PC-9 (cell line): ENCODE data around the gene EMP3. TPM values are rescaled to one million over a fixed set of nuclear protein-coding genes. Genes with fewer than 3 reads are reported as not detected.
A peak's percentile ranks its signal among the peaks of the same experiment; 100 is the strongest.

ENCODE experiments used
- BruUV-seq: library from RNA; stranded (reverse); fragments of 400-500 nt; replicated peaks from 2 replicates; lab custom pipeline; 2021; lab: Mats Ljungman, UMichigan
- CTCF ChIA-PET: fragments of 300-600 bp; sonication (Branson Sonifier 250); formaldehyde crosslinking; loops from one replicate; lab custom pipeline; 2022; ENCODE audit warnings: antibody characterized with exemption; lab: Charles Lee
- POLR2A ChIA-PET: fragments of 300-600 bp; sonication (Branson Sonifier 250); formaldehyde crosslinking; loops from one replicate; lab custom pipeline; 2022; ENCODE audit warnings: antibody characterized with exemption; ENCODE audit not compliant: unreplicated experiment; lab: Charles Lee
- DNase-seq, 2 experiments: peaks; one replicate each; pipeline versions ENCODE4 v3.0.0 to v3.0.0-alpha.2; 2015 to 2022; ENCODE audit warnings: mixed read lengths in 1 of 2
- H2AFZ ChIP-seq: fragments of 200-600 bp; sonication (generic); 2 replicates; pipeline ENCODE4 v1.8.1; 2017; ENCODE audit warnings: antibody characterized with exemption
- H3F3A ChIP-seq: fragments of 200-600 bp; sonication (generic); 2 replicates; pipeline ENCODE4 v1.8.1; 2017; ENCODE audit warnings: antibody characterized with exemption, mild to moderate bottlenecking, low read depth; ENCODE audit not compliant: insufficient read depth
- H3K27ac ChIP-seq: fragments of 200-600 bp; sonication (generic); 2 replicates; pipeline ENCODE4 v1.6.1; 2016; ENCODE audit warnings: mixed run types
- H3K27me3 ChIP-seq: fragments of 200-600 bp; sonication (generic); 2 replicates; pipeline ENCODE4 v1.6.1; 2016; ENCODE audit warnings: low read depth, mixed run types; ENCODE audit not compliant: insufficient read depth
- H3K36me3 ChIP-seq: fragments of 200-600 bp; sonication (generic); 2 replicates; pipeline ENCODE4 v1.6.1; 2016; ENCODE audit warnings: low read depth, mixed run types
- H3K4me1 ChIP-seq: fragments of 200-600 bp; sonication (generic); replicated peaks from 2 replicates; pipeline ENCODE4 v1.6.1; 2016; ENCODE audit warnings: mixed run types; ENCODE audit not compliant: insufficient read depth
- H3K4me2 ChIP-seq: fragments of 200-600 bp; sonication (generic); 2 replicates; pipeline ENCODE4 v1.6.1; 2017; ENCODE audit warnings: mixed run types
- H3K4me3 ChIP-seq: fragments of 200-600 bp; sonication (generic); 2 replicates; pipeline ENCODE4 v1.6.1; 2016; ENCODE audit warnings: mixed run types
- H3K79me2 ChIP-seq: fragments of 200-600 bp; sonication (generic); 2 replicates; pipeline ENCODE4 v1.6.1; 2017; ENCODE audit warnings: low read depth, mixed run types
- H3K9me2 ChIP-seq: fragments of 200-600 bp; sonication (generic); 2 replicates; pipeline ENCODE4 v1.8.1; 2017; ENCODE audit warnings: mild to moderate bottlenecking; ENCODE audit not compliant: insufficient read depth
- H3K9me3 ChIP-seq: fragments of 200-600 bp; sonication (generic); 2 replicates; pipeline ENCODE4 v1.8.1; 2016; ENCODE audit warnings: low read depth; ENCODE audit not compliant: insufficient read depth
- H4K20me1 ChIP-seq: fragments of 200-600 bp; sonication (generic); 2 replicates; pipeline ENCODE4 v1.8.1; 2017; ENCODE audit not compliant: insufficient read depth
- EZH2 ChIP-seq: fragments of 200-600 bp; sonication (generic); IDR thresholded peaks from 2 replicates; pipeline ENCODE4 v1.8.0; 2017; ENCODE audit warnings: antibody characterized with exemption, low read depth
- intact Hi-C: fragments of 100-400 bp; cut with micrococcal nuclease; formaldehyde crosslinking; loops from one replicate; pipeline ENCODE4 v1.10.0; 2022; ENCODE audit not compliant: unreplicated experiment
- total RNA-seq: library from RNA; stranded (reverse); gene quantifications from 2 replicates; pipeline ENCODE4 v1.2.3, GENCODE V29; 2021
- TF ChIP-seq, protein P1 (sequence below): fragments of 200-600 bp; sonication (generic); conservative IDR thresholded peaks from 2 replicates; pipeline ENCODE4 v1.6.1; 2017; ENCODE audit warnings: mixed run types, antibody characterized with exemption, mild to moderate bottlenecking, moderate library complexity

The EMP3 gene
- total RNA-seq, 1 experiment from 2014 or later: 56.3 TPM

DNA sequence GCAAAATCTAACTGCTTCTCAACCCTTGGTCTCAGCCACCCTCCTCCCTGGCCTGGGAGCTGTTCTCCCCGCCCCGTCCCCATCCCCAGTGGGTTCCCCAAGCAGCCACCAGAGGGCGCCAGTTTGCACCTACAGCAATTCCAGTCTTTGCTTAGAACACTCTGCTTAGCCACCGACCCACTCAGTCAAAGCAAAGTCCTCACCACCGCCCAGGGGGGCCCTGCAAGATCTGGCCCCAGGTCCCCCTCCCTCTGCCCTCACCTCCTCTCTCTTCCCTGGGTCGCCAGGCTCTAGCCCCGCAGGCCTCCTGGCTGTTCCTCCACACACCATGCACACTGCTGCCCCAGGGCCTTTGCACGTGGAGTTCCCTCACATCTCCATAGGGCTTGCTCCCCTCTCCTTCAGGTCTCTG, 26.0 kb downstream of the EMP3 start:
- Histone ChIP-seq H3K36me3 (no peaks in the 10 kb centered on the region), H3K9me2 (no peaks in the 10 kb centered on the region), H3K79me2 (no peaks in the 10 kb centered on the region), H2AFZ (no peak overlapping the region), H3F3A (peaks cover 41% of the 10 kb centered on the region), H3K4me2 (no peak overlapping the region), H3K9me3 (no peaks in the 10 kb centered on the region), H3K27me3 (no peaks in the 10 kb centered on the region), H4K20me1 (no peaks in the 10 kb centered on the region), H3K27ac (no peak overlapping the region), H3K4me3 (no peak overlapping the region), H3K4me1 (peaks cover 27% of the 10 kb centered on the region)
- ChIA-PET POLR2A (interaction anchor here (0.5 kb wide), 1 partner anchor 278 kb away, joined by 5 read pairs; no protein-coding TSS in a partner anchor), CTCF (interaction anchor here (0.6 to 1.0 kb wide), 4 partner anchors 12 to 230 kb away, joined by 3 to 14 read pairs (median 6); partner anchors contain the start of genes SYNGR4 and TMEM143)
- TF ChIP-seq EZH2: no peak
- TF ChIP-seq, protein P1, sequence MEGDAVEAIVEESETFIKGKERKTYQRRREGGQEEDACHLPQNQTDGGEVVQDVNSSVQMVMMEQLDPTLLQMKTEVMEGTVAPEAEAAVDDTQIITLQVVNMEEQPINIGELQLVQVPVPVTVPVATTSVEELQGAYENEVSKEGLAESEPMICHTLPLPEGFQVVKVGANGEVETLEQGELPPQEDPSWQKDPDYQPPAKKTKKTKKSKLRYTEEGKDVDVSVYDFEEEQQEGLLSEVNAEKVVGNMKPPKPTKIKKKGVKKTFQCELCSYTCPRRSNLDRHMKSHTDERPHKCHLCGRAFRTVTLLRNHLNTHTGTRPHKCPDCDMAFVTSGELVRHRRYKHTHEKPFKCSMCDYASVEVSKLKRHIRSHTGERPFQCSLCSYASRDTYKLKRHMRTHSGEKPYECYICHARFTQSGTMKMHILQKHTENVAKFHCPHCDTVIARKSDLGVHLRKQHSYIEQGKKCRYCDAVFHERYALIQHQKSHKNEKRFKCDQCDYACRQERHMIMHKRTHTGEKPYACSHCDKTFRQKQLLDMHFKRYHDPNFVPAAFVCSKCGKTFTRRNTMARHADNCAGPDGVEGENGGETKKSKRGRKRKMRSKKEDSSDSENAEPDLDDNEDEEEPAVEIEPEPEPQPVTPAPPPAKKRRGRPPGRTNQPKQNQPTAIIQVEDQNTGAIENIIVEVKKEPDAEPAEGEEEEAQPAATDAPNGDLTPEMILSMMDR: peak; percentile 92
- intact Hi-C loops: no loop called here
- DNase-seq: peak in 1 of 2 experiments; percentile 70
- no TSS peak for BruUV-seq

DNA sequence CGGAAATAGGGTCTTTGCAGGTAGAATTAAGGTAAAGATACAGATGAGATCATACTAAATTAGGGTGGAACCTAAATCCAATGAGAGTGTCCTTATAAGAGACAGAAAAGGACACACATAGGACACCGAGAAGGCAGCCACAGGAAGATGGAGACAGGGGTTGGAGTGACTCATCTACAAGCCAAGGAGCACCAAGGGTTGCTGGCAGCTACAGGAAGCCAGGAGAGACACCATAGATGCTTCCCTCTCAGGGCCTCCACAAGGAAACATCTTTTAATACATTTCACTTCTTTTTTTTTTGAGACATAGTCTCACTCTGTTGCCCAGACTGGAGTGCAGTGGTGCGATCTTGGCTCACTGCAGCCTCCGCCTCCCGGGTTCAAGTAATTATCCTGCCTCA, 28.3 kb downstream of the EMP3 start:
- Histone ChIP-seq H3K4me2 (no peak overlapping the region), H3K4me3 (no peak overlapping the region), H2AFZ (no peak overlapping the region), H4K20me1 (no peaks in the 10 kb centered on the region), H3K27me3 (no peaks in the 10 kb centered on the region), H3K79me2 (no peaks in the 10 kb centered on the region), H3K27ac (peak overlapping the region; percentile 65), H3F3A (peaks cover 36% of the 10 kb centered on the region), H3K36me3 (no peaks in the 10 kb centered on the region), H3K4me1 (peaks cover 27% of the 10 kb centered on the region), H3K9me3 (no peaks in the 10 kb centered on the region), H3K9me2 (no peaks in the 10 kb centered on the region)
- DNase-seq: no peak
- ChIA-PET POLR2A (no interaction called here), CTCF (interaction anchor here (0.7 kb wide), 2 partner anchors 65 to 80 kb away, joined by 6 read pairs; no protein-coding TSS in a partner anchor)
- intact Hi-C loops: no loop called here
- BruUV-seq: no TSS peak
- TF ChIP-seq EZH2: no peak
- TF ChIP-seq, protein P1: no peak

DNA sequence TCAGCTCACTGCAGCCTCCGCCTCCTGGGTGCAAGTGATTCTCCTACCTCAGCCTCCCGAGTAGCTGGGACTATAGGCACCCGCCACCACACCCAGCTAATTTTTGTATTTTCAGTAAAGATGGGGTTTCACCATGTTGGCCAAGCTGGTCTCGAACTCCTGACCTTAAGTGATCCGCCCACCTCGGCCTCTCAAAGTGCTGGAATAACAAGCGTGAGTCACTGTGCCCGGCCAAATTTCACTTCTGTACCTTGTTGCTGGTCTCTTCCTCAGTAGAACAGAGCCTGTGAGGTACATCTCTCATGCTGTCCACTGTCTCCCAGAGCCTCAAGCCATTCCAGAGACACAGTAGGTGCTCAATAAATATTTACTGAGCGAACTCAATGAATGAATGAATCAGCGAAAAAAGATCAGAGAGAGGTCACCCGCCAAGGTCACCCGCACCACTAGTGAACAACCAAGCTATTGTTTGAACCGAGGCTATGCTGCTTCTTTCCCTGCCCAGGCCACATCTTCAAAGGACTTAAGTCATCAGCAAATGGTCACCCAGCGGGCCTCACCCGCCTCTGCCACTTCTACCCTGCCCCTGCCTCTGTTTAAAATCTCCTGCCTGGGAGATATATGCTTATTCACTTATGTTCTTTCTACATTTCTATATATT, 29.1 kb downstream of the EMP3 start:
- Histone ChIP-seq H3K79me2 (no peaks in the 10 kb centered on the region), H2AFZ (no peak overlapping the region), H4K20me1 (no peaks in the 10 kb centered on the region), H3F3A (peaks cover 35% of the 10 kb centered on the region), H3K4me2 (0 out of 2 replicates have a peak overlapping the region, but pooled peaks have one; percentile 1), H3K27ac (peak overlapping the region; percentile 65), H3K36me3 (no peaks in the 10 kb centered on the region), H3K4me3 (no peak overlapping the region), H3K9me2 (no peaks in the 10 kb centered on the region), H3K9me3 (no peaks in the 10 kb centered on the region), H3K27me3 (no peaks in the 10 kb centered on the region), H3K4me1 (peaks cover 27% of the 10 kb centered on the region)
- TF ChIP-seq, protein P1: no peak
- no peak for TF ChIP-seq EZH2
- intact Hi-C loops: no loop called here
- BruUV-seq: no TSS peak
- ChIA-PET POLR2A (interaction anchor here (0.6 kb wide), 1 partner anchor 33 kb away, joined by 3 read pairs; a partner anchor contains a TSS), CTCF (interaction anchor here (0.7 kb wide), 1 partner anchor 27 kb away, joined by 6 read pairs; no protein-coding TSS in a partner anchor)
- DNase-seq: peak; percentile 50 to 92
